Muscle of back (tissue), 11 donors: ENCODE results near the gene TEX48. TPM values are rescaled to one million over a fixed set of nuclear protein-coding genes. Genes with fewer than 3 reads are reported as not detected.

ENCODE experiments used
- DNase-seq, 3 donors: peaks; one replicate each; pipeline versions ENCODE4 v3.0.0 to v3.0.0-alpha.2; 2013
- polyA plus RNA-seq, 10 donors: library from polyadenylated mRNA; unstranded; fragments of 120-200 nt; gene quantifications; one replicate each; pipeline ENCODE4 v1.2.1, GENCODE V29; 2013; ENCODE audit not compliant: insufficient read length in 10 of 10

Gene TEX48
- polyA plus RNA-seq, 10 donors: not detected

DNA sequence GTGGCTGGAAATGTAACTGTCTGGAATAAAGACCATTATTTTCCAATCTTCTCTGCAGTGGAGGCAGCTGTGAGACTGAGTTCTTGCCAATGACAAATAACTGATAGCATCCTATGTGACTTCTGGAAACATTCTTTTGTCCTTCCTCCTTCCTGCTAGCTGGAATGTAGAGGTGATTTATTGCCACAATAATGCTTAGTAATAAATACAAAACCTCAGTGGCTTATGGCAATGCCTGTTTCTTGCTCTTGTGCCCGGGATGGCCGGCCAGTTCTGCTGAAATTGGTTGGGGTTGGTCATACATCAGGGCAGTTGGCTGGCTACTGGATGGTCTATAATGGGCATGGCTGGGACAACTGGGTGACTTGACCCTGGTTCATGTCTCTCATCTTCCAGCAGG is 12.2 kb upstream of the TEX48 start:
- peak; percentile 2 to 53 (median 11) for DNase-seq

DNA sequence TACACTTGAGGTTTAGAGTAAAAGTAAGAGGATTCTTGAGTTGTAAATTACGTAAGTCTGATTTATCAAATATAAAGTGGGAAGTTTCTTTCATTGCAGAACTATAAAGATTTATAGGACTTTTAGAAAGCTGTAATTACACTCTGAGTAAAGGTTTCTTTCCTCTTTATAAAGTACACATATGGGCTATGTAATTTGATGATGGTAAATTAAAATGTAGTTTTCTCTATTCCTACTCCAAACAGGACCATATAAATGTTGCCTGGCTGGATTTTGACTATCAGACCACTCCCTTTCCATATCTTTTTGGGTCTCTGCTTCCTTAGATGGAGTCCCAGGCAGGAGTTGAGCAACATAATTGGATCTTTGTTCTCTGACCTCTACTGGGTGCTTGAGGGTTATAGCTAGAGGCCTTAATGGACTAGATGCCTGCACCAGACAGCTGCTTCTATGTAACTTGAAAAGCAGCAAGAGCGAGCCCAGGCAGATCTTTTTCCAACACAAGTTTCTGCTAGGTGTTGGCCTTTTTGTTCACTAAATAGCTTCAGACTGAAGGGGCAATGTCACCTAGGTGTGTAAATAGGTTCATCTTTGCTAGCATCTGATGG is 11.4 kb upstream of the TEX48 start:
- no peak for DNase-seq

DNA sequence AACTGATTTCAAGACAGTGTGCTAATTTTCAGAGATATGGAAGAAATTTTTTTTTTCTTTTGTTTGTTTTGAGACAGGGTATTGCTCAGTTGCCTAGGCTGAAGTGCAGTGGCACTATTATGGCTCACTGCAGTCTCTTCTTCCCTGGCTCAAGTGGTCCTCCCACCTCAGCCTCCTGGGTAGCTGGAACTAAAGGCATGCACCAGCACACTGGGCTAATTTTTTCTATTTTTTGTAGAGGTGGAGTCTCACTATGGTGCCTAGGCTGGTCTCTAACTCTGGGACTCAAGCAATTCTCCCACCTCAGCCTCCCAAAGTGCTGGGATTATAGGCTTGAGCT is 9.9 kb upstream of the TEX48 start:
- no peak for DNase-seq

DNA sequence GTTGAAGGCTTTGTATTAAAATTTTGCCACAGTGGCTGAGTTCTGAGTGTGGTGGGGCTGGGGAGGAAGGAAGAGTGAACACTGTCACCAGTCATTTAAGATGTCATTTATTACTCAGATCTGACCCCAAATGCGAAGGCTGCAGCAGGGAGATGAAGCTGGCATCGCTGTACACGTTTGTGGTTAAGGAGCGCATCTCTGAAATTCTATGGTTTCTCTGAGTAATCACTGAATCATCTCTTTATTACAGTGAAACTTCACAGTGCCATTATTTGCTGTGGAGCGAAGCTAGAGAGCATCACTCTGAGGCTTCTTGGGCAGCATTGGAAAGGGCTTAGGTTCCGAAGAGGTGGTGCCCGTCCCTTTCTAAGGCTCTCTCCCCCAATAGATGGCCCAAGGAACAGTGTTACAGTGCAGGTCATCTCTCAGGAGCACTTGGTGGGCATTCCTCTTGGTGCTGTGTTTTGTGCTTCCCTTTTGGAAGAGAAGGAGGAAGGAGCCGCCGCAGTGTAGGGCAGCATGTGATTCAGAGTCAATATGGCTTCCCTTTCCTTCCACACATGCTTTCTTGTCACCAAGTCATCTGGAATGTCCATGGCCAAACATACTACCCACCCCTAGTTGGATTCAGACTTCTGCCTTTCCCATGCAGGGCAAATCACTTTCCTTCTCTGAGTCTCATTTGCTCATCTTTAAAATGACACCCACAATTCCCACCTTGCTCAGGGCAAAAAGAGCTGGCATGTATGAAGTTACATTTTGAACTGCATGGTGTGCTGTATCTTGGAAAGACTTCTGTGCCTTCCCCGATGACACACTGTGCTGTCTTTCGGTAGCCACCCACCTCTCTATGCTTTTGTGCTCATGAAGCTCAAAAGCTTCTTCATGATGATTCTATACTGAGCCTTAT is 9.3 kb upstream of the TEX48 start:
- DNase-seq: peak in 1 of 3 donors; percentile 87

DNA sequence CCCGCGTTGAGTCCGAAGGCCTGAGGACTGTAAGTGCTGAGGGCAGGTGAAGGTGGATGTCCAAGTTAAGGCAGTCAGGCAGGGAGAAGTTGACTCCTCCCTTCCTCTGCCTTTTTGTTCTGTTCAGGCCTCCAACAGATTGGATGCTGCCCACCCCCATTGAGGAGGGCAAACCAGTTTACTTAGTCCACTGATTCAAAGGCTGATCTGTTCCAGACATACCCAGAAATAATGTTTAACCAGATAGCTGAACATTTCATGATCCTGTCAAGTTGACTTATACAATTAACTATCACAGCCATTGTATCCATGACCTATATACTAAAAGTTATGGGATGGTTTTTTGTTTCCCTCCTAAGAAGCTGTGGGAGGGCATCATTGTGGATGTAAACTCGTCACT is 8.3 kb upstream of the TEX48 start:
- no peak for DNase-seq

DNA sequence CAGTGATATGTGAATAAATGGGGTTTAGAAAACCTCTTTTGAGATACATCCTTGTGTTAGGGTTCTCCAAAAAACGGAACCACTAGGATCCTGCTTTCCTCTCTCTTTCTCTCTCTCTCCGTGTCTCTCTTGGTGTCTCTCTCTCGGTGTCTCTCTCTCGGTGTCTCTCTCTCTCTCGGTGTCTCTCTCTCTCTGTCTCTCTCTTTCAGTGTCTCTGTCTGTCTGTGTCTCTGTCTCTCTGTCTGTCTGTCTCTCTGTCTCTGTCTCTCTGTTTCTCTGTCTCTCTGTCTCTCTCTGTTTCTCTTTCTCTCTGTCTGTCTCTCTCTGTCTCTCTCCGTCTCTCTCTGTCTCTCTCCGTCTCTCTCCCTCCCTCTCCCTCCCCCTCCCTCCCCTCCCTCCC is 7.8 kb upstream of the TEX48 start:
- DNase-seq: no peak

DNA sequence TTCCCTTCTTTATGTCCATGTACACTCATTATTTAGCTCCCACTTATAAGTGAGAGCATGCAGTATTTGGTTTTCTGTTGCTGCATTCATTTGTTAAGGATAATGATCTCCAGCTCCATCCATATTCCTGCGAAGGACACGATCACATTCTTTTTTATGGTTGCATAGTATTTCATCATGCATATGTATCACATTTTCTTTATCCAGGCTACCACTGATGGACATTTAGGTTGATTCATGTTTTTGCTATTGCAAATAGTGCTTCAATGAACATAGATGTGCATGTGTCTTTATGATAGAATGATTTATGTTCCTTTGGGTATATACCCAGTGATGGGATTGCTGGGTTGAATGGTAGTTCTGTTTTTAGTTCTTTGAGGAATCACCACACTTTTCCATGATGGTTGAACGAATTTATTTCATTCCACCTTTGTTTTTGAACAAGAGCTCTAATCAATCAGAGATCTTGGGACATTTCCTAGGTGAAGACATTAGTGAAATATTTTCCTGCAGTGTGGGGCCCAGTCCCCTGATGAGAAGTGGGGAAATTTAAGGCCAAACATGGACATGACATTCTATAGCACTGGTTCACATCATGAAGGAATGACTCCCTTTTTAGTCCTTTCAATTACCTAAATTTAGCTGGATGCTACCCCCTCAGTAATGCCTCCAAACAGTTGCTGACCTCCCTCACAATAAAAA is 7.1 kb upstream of the TEX48 start:
- no peak for DNase-seq

DNA sequence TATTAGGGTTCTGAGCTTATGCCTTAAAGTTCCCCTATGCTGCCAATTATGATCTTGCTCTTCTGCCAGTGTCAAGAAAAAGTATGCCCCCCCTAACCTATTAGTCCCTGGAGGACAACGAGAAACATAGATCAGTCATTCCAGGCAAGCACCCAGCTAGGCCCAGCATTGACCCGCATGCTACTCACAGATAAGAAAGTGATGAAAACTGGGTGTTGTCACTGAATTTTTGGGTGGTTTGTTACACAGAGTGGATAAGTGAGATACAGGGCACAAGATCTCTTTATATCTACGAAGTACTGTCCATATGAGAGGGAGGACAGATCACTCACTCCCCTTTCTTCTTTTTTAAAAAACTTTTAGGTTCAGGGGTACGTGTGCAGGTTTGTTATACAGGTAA is 6.4 kb upstream of the TEX48 start:
- DNase-seq: no peak

DNA sequence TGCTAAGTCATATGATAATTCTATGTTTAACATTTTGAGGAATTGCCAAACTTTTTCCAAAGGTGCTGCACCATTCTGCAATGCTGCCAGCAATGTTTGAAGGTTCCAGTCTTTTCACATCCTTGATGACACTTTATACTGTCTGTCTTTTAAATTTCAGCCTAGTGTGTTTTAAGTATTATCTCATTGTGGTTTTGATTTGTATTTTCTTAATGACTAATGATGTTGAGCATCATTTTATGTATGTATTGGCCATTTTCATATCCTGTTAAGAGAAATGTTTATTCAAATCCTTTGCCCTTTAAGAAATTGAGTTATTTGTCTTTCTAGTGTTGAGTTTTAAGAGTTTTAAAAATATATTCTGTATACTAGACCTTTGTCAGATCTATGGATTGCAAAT is 5.0 kb upstream of the TEX48 start:
- DNase-seq: no peak

DNA sequence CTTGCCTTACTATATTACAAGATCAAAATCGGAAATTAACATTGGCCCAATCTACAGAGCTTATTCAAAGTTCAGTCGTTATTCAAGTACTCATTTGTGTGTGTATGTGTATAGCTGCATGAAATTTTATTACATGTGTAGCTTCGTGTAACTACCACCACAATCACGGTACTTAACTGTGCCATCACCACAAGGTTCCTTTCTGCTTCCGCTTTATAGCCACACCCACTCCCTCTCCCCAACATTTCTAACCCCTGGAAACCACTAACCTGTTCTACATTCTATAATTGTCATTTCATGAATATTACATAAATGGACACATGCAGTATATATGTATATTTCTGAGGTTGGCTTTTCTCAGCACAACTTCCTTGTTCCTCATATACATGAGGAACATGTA is 4.0 kb upstream of the TEX48 start:
- DNase-seq: no peak

DNA sequence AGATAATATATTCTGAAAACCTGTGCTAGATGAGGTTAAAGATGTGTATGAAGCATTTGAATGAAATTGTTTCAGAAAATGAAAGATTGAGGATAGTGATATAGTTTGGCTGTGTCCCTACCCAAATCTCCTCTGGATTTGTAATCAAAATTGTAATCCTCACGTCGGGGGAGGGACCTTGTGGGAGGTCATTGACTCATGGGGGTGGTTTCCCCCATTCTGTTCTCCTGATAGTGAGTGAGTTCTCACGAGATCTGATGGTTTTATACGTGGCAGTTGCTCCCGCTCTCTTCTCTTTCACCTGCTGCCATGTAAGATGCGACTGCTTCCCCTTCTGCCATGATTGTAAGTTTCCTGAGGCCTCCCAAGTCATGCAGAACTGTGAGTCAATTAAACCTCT is 2.0 kb upstream of the TEX48 start:
- no peak for DNase-seq

DNA sequence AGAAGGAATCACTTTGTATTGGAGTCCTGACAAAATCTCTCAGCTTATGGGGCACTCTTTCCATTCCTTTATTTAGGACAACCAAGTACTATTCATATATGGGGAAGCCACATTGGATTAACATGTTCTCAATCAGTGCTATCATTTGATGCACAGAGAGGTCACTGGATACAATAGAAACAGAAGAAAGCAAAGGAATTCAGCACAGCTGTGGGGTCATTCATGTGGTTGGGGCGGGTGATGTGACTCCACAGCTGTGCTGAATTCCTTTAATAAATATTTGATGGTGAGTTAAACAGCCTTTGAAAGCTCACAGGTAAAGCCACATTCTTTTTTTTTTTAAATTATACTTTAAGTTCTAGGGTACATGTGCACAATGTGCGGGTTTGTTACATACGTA is 854 bp upstream of the TEX48 start:
- DNase-seq: no peak

DNA sequence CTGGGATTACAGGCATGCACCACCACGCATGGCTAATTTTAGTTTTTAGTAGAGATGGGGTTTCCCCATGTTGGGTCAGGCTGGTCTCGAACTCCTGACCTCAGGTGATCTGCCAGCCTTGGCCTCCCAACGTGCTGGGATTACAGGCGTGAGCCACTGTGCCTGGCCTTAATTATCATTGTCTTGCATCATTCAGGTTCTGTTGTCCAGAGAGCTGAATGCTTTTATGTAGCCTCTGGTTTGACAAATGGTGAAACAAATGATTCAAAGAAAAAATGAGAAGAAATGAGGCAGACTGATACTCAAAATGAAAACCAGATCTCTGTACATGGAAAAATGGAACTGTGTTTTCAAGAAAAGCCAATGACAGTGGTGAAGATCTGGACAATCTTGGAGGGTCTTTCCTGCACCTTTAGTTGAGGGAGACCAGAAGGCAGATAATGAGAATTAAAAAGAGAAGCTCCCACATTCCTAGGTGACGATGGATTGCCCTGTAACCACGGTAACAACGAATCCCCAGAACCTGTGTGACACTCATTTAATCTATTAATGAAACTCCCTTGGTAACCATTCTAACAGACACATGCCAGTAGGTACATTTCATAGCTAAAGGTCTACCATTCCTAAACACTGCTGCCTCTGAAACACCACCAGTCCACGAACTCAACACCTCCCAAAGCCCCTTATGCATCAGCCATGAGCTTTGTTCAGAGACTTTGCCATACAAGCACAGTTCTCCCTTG is 1.6 kb downstream of the TEX48 start:
- DNase-seq: no peak

DNA sequence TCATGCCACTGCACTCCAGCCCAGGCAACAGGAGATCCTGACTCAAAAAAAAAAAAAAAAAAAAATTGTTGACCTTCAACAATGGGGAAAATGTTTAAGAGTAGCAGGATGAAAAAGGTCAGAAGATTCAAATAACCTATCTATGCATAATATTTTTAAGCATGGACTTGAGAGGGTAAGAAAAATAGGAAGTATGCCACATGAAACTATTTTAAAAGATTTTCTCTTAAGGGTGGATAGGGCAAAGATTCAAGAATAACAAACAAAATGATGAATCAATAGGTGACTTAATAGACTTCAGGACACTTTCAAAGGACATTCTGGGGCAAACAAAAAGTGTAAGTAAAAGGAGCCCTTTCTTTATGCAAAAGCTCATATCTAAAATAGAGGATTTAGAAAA is 3.2 kb downstream of the TEX48 start:
- DNase-seq: no peak

DNA sequence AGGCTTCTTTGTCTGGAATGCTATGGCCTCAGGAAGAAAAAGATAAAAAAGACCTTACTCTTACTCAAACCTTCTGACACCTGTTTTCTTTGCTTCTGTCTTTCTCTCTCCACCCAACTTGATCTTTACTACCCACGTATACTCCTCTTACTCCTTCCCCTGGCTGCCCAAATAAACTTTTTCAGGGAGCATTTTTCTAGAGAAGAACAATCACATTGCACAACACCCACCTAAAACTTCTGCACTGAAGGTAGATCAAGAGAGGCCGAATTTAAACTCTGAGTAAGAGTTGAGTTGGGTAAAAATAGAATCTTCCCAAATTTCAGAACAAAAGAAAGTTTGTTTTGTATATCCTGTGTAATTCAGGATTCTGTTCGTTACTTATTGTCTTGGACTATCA is 3.9 kb downstream of the TEX48 start:
- DNase-seq: no peak

DNA sequence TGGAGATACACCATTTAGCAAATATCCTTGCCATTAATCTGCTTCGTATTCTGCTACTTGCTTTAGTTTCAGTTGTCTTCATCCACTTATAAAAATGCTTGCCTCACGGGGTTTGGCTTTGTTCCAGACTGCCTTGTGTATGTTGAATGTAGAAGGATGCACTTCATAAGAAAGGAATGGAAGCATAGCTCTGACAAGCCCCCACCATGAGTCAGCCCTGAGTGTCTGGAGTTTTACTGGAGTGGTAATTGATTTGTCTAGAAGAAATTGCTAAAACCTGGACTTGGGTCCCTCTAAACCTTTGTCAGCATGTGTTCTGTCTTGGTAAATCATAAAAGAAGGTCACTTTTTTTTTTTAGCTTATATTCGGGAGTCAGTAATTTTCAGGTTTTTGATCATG is 4.6 kb downstream of the TEX48 start:
- DNase-seq: peak; percentile 56 to 99 (median 65)

DNA sequence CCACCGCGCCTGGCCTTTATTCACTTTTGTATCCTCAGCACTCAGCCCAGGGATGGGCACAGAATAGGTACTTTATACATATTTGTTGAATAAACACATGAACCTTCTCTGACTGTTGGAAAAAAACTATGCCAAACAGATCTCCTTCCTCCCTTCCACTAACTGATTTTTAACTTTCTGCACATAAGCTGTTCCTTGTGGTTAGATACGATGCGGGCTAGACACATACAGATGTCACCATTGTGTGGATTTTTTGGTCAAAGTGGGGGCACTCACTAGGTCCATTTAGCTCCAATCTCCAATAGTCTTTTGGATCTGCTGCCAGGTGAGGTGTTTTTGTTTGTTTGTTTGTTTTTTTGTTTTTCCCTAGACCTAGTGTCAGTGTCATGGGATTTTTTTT is 5.1 kb downstream of the TEX48 start:
- DNase-seq: no peak

DNA sequence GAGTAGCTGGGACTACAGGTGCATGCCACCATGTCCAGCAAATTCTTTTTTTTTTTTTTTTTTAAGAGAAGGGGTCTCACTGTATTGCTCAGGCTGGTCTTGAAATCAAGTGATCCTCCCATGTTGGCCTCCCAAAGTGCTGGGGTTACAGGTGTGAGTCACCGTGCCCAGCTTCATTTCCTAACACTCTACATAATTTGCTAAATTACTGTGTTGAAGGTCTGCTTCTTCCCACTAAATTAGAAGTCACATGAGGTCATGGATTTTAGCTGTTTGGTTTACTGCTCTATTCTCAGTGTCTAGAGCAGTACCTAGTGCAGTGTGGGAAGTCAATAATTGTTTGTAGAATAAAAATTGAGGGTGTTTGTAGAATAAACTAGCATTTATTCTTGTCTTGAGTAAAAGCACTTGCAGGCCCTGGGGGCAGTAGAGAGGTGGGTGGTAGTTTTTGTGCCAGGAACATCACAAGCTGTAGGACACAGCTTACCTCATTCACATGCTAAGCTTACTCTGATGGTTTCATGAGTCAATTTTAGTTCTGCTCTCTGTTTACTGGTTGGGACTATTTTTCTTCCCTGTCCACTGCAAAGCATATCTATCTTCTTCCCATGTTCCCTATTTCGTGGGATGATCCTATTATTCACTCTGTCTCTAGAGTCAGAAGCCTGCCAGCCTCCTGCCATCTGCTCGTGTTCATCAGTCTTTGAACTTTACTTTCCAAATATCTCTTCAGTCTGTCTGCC is 7.0 kb downstream of the TEX48 start:
- no peak for DNase-seq

DNA sequence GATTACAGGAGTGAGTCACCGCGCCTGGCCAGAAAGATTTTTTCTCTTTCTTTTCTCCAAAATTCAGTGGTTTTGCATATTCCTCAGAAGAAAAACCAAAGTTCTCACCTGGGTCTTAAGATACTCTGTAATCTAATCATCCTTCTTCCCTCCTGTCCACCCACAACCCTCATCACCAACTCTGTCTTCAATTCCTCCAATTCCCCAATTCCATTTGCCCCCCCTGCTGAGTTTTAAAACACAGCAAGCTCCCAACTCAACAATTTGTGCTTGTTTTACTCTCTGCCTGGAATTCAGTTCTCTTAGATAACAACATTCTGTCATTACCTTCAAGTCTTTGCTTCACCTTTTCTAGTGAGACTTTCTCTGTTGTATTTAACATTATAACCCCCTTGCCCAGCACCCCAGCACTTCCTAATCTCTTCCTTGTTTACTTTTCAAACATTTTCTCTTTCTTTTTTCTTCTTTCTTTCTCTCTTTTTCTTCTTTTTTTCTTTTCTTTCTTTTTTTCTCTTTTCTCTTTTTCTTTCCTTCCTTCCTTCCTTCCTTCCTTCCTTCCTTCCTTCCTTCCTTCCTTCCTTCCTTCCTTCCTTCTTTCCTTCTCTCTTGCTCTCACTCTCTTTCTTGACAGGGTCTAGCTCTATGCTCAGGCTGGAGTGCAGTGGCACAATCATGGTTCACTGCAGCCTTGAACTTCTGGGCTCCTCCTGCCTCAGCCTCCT is 7.8 kb downstream of the TEX48 start:
- DNase-seq: no peak

DNA sequence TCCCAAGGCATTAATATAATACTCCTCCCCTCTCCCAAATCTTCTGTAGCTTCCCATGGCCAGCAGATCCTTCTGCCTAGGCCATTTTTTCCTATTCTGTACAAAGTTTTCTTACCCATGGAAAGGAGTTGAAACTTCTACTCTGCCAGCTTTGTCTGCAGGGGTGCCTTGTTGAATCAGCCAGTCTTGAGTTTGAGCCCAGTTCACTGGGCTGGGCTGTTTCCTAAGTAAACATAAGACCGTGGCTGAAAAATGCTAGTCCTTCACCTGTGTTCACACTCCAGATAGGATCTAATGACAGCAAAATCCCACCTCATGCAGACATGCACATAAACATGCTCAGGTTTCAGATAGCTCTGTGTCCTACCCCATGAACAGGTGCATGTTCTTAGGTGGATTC is 10.4 kb downstream of the TEX48 start:
- DNase-seq: no peak

DNA sequence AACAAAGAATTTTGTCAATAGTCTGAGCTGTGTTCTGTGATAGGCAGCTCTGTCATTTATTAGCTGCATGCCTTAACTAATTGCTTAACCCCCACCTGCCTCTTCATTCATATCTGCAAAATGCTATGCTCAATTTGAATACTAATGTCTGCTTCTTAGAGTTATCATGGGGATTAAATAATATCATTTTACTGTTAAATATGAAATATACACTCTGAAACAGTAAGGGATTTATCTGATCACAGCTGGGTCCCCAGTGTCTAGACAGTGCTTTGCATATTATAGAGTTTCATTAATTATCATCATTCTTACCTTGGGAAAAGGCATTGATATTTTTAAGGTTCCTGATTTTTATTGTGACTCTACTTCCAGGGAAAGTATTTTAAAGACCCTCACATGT is 12.0 kb downstream of the TEX48 start:
- no peak for DNase-seq
